Ovary (tissue), 3 donors: ENCODE measurements around the gene FNDC5.

ENCODE experiments used
- CTCF ChIP-seq, 3 donors: fragments of 450-650 bp in 2 of 3; fragments of 200-600 bp in 1 of 3; IDR thresholded peaks; one replicate each; pipeline versions ENCODE4 v1.5.1 to v1.8.0; 2016 to 2022; ENCODE audit warnings: antibody characterized with exemption in 3 of 3, mild to moderate bottlenecking in 1 of 3
- POLR2A ChIP-seq: fragments of 450-650 bp; IDR thresholded peaks from one replicate; pipeline ENCODE4 v1.6.1; 2017; ENCODE audit warnings: antibody characterized with exemption, mild to moderate bottlenecking, moderate library complexity
- donor health status: DM: no; HTN: no; CAD: no.

GRCh38 chr1:32858136-32858535, 12.6 kb downstream of the FNDC5 start:
- TF ChIP-seq POLR2A = no peak
- no peak for TF ChIP-seq CTCF (IDR thresholded peaks at IDR 0.05)
